HFFc6 (cell line): ENCODE measurements around the gene FCAMR. TPM values are rescaled to one million over a fixed set of nuclear protein-coding genes. Genes with fewer than 3 reads are reported as not detected.
"Not testable (repeated sequence)": the region's sequence is repeated elsewhere in the genome, so short reads cannot be mapped to it uniquely, and the experiment has no call there.

Experiments
- DNase-seq: peaks from one replicate; pipeline ENCODE4 v3.0.0-alpha.2; 2018
- H3K27ac Mint-ChIP-seq: 2 replicates; pipeline ENCODE4 v1.8.0; 2020; ENCODE audit warnings: mild to moderate bottlenecking, mixed read lengths
- H3K27me3 Mint-ChIP-seq: 2 replicates; pipeline ENCODE4 v1.8.0; 2021; ENCODE audit warnings: mild to moderate bottlenecking, moderate library complexity, mixed read lengths; ENCODE audit not compliant: insufficient read depth
- H3K36me3 Mint-ChIP-seq: 2 replicates; pipeline ENCODE4 v1.8.0; 2021; ENCODE audit warnings: low read depth, mixed read lengths
- H3K4me1 Mint-ChIP-seq: 2 replicates; pipeline ENCODE4 v1.8.0; 2020; ENCODE audit warnings: low read depth, mixed read lengths
- H3K4me3 Mint-ChIP-seq: 2 replicates; pipeline ENCODE4 v1.8.0; 2020; ENCODE audit warnings: mild to moderate bottlenecking, moderate library complexity, mixed read lengths
- H3K9me3 Mint-ChIP-seq: 2 replicates; pipeline ENCODE4 v1.8.0; 2020; ENCODE audit warnings: mild to moderate bottlenecking, mixed read lengths
- total RNA-seq, 6 experiments: library from RNA; stranded (reverse); fragmentation: NEBNext Ultra II Directional; extraction: Animal tissue kit (Norgen Biotek cat#: 25700); gene quantifications; 2 replicates in 1 of 6; 3 replicates in 5 of 6; pipeline ENCODE4 v1.2.3, GENCODE V29; 2021
- TF ChIP-seq, protein P1 (sequence below): fragments of 200-600 bp; sonication (generic); IDR thresholded peaks from 2 replicates; pipeline ENCODE4 v1.5.0; 2021; ENCODE audit warnings: antibody characterized with exemption, mild to moderate bottlenecking

FCAMR gene
- total RNA-seq, 6 experiments from 2014 or later = not detected

DNA sequence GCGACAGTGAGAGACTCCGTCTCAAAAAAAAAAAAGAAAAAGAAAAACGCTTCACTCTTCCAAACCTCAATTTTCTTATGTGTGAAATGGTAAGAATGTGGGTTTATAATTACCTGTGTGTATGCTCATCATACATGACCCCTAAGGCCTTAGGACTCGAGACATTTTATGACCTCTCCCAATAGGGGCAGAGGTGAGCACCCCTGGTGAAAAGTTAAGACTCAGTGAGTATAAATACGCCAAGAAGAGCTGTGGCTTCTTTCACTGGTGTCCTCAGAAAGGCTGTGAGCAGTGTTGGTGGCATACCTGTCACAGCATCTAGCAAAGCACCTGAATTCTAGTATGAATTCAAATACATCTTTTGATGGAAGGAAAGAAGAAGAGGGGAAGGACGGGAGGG, 40.7 kb downstream of the FCAMR start:
- TF ChIP-seq, protein P1, sequence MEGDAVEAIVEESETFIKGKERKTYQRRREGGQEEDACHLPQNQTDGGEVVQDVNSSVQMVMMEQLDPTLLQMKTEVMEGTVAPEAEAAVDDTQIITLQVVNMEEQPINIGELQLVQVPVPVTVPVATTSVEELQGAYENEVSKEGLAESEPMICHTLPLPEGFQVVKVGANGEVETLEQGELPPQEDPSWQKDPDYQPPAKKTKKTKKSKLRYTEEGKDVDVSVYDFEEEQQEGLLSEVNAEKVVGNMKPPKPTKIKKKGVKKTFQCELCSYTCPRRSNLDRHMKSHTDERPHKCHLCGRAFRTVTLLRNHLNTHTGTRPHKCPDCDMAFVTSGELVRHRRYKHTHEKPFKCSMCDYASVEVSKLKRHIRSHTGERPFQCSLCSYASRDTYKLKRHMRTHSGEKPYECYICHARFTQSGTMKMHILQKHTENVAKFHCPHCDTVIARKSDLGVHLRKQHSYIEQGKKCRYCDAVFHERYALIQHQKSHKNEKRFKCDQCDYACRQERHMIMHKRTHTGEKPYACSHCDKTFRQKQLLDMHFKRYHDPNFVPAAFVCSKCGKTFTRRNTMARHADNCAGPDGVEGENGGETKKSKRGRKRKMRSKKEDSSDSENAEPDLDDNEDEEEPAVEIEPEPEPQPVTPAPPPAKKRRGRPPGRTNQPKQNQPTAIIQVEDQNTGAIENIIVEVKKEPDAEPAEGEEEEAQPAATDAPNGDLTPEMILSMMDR = no peak
- H3K36me3 Mint-ChIP-seq = no peaks in the 10 kb centered on the region

DNA sequence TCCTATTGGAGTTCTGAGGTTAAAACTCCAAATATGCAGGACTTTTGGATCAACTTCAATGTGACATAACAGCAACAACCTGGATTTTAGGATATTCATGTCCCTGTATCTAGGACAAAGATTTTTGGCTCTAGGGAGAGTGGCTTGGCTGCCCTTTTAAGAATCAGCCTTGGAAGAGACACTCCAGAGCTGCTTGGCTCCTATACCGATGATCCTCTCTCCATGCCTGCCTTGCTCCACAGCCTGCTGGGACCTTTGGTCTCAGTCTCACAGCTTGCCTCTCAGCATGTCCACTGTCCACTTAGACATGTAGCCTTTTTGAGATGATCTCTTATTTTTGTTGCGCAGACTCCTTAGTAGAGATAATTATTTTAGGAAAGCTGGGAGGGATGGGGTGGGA, 44.0 kb downstream of the FCAMR start:
- DNase-seq = no peak
- Mint-ChIP-seq H3K27ac (peak overlapping the region; percentile 42; the same call in 1 of the 2 replicates), H3K36me3 (no peaks in the 10 kb centered on the region), H3K27me3 (no peaks in the 10 kb centered on the region), H3K9me3 (no peaks in the 10 kb centered on the region), H3K4me3 (no peak overlapping the region), H3K4me1 (peaks cover 18% of the 10 kb centered on the region)
- TF ChIP-seq, protein P1 = no peak

More for the DNA sequence above, 40.7 kb downstream of the FCAMR start:
- Mint-ChIP-seq H3K27ac (no peak overlapping the region), H3K4me1 (peaks cover 18% of the 10 kb centered on the region), H3K9me3 (no peaks in the 10 kb centered on the region), H3K4me3 (no peak overlapping the region), H3K27me3 (no peaks in the 10 kb centered on the region; the same call in none of the 2 replicates)
- no peak for DNase-seq

DNA sequence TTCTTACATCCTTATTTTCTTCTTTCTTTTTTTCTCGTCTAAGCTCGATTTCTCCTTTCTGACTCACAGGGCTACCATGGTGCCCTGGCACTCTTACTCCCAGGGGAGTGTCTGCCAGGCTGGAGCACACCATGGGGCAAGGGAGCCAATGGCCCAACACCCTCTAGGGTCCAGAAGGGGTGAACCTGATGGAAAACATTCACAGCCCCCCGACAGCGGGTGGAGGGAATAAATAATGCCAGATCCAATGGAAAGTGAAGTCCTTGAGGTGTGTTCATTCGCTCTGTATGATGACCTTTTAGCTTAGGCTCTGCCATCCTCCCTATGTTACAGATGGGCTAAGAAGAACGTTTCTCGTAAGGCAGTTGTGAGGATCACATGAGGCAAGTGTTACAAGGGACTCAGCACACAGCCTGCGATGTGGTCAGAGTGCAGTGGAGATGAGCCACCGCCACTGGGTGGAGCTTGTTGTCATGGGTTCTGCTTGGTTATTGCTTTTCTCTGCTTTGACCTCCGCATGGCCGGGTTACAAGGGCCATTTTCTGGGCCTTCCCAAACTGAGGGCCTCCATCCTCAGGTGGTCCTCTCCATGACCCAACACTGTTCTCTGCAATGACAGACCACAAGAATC, 45.0 kb downstream of the FCAMR start:
- Mint-ChIP-seq H3K36me3 (no peaks in the 10 kb centered on the region), H3K27me3 (no peaks in the 10 kb centered on the region), H3K27ac (no peak overlapping the region), H3K4me1 (peaks cover 18% of the 10 kb centered on the region), H3K9me3 (no peaks in the 10 kb centered on the region), H3K4me3 (no peak overlapping the region)
- DNase-seq = no peak
- TF ChIP-seq, protein P1 = no peak

DNA sequence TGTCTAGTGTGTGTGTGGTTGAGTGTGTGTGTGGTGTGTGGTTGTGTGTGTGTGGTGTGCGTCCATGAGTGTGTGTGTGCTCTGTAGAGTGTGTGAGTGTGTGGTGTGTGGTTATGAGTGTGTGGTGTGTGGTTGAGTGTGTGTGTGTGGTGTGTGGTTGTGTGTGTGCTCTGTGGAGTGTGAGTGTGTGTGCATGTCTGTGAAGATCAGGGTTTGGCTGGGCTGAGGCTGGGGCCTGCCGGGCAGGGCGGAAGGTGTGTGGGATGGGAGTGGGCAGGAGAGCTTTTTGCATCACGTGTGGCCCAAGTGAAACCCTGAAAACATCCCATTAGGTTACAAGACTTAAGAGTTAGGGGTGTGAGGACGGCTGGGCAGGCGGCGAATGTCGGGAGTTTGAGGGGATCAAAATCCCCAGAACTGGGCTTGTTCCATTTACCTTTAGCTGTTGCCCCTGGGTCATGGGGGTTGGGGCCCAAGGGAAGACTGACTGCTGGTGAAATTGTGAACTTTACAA, 45.6 kb downstream of the FCAMR start:
- no peak for DNase-seq
- Mint-ChIP-seq H3K9me3 (no peaks in the 10 kb centered on the region), H3K27me3 (peaks cover 2% of the 10 kb centered on the region; the same call in 1 of the 2 replicates), H3K4me1 (peaks cover 18% of the 10 kb centered on the region), H3K27ac (no peak overlapping the region), H3K4me3 (no peak overlapping the region), H3K36me3 (no peaks in the 10 kb centered on the region)
- TF ChIP-seq, protein P1 = no peak

DNA sequence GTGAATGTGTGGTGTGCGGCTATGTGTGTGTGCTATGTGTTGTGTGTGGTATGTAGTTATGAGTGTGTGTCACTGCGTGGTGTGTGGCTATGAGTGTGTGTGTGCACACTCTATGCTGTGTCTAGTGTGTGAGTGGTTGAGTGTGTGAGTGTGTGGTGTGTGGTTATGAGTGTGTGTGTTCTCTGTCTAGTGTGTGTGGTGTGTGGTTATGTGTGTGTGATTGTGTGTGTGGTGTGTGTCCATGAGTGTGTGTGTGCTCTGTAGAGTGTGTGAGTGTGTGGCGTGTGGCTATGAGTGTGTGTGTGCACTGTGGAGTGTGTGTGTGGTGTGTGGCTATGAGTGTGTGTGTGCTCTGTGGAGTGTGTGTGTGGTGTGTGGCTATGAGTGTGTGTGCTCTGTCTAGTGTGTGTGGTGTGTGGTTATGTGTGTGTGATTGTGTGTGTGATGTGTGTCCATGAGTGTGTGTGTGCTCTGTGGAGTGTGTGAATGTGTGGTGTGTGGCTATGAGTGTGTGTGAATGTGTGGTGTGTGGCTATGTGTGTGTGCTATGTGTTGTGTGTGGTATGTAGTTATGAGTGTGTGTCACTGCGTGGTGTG, 46.2 kb downstream of the FCAMR start:
- not testable (repeated sequence) for H3K36me3 Mint-ChIP-seq, H3K4me3 Mint-ChIP-seq, H3K27ac Mint-ChIP-seq, H3K27me3 Mint-ChIP-seq, DNase-seq, H3K9me3 Mint-ChIP-seq
- peaks cover 18% of the 10 kb centered on the region for H3K4me1 Mint-ChIP-seq
